Smooth muscle cell (in vitro differentiated cells): Measurements from ENCODE around the gene USP8. TPM values are rescaled to one million over a fixed set of nuclear protein-coding genes. Genes with fewer than 3 reads are reported as not detected.

ENCODE experiments used
- DNase-seq: peaks from one replicate; lab custom pipeline; 2025; ENCODE audit not compliant: unreplicated experiment; lab: John Stamatoyannopoulos, UW
- H2AFZ ChIP-seq: fragments of 200-600 bp; sonication (generic); 2 replicates; pipeline ENCODE4 v1.6.0; 2016; ENCODE audit warnings: antibody characterized with exemption, low read depth, mild to moderate bottlenecking
- H3F3A ChIP-seq: fragments of 200-600 bp; sonication (generic); 2 replicates; pipeline ENCODE4 v1.6.0; 2017; ENCODE audit warnings: antibody characterized with exemption, low read depth
- H3K27ac ChIP-seq: fragments of 200-600 bp; sonication (generic); 2 replicates; pipeline ENCODE4 v1.5.1; 2016; ENCODE audit warnings: low read depth, mild to moderate bottlenecking
- H3K27me3 ChIP-seq: fragments of 200-600 bp; sonication (generic); 2 replicates; pipeline ENCODE4 v1.6.1; 2016; ENCODE audit warnings: low read depth, mild to moderate bottlenecking
- H3K36me3 ChIP-seq: fragments of 200-600 bp; sonication (generic); 2 replicates; pipeline ENCODE4 v1.5.1; 2016; ENCODE audit warnings: low read depth
- H3K4me1 ChIP-seq: fragments of 200-600 bp; sonication (generic); 2 replicates; pipeline ENCODE4 v1.5.1; 2016; ENCODE audit warnings: low read depth
- H3K4me2 ChIP-seq: fragments of 200-600 bp; sonication (generic); 2 replicates; pipeline ENCODE4 v1.6.0; 2016; ENCODE audit warnings: mild to moderate bottlenecking
- H3K4me3 ChIP-seq: fragments of 200-600 bp; sonication (generic); 2 replicates; pipeline ENCODE4 v1.5.1; 2016; ENCODE audit warnings: mild to moderate bottlenecking
- H3K79me2 ChIP-seq: fragments of 200-600 bp; sonication (generic); 2 replicates; pipeline ENCODE4 v1.6.0; 2016; ENCODE audit warnings: low read depth, mild to moderate bottlenecking
- H3K9ac ChIP-seq: fragments of 200-600 bp; sonication (generic); 2 replicates; pipeline ENCODE4 v1.6.0; 2016; ENCODE audit warnings: low read depth
- H3K9me3 ChIP-seq: fragments of 200-600 bp; sonication (generic); replicated peaks from 2 replicates; pipeline ENCODE4 v1.5.1; 2016; ENCODE audit warnings: low read depth
- H4K20me1 ChIP-seq: fragments of 200-600 bp; sonication (generic); 2 replicates; pipeline ENCODE4 v1.6.0; 2016; ENCODE audit warnings: low read depth
- CTCF ChIP-seq: fragments of 200-600 bp; sonication (generic); IDR thresholded peaks from 2 replicates; pipeline ENCODE4 v1.5.1; 2017; ENCODE audit warnings: borderline replicate concordance, mild to moderate bottlenecking, antibody characterized with exemption; ENCODE audit not compliant: insufficient read depth, poor library complexity, severe bottlenecking
- WGBS: methylation state at CpG from one replicate; pipeline ENCODE4 v1.1.7; 2016; ENCODE audit warnings: low lambda C conversion rate; 5-methylcytosine and 5-hydroxymethylcytosine counted together
- polyA plus RNA-seq: library from polyadenylated mRNA; unstranded; fragments of >200 nt; fragmentation: Nextera tagmentation; extraction: Ambion mirVana; gene quantifications from 2 replicates; pipeline ENCODE4 v1.2.1, GENCODE V29; 2016
- total RNA-seq: library from RNA; depleted of rRNA; stranded (reverse); fragments of >200 nt; gene quantifications from 2 replicates; pipeline ENCODE4 v1.2.3, GENCODE V29; 2014

The USP8 gene
- total and polyA plus RNA-seq, 2 experiments from 2014 or later, result 46.0 to 50.4 TPM

- Histone ChIP-seq H3K9ac (no peak overlapping the region), H3F3A (no peaks in the 10 kb centered on the region), H3K27me3 (no peaks in the 10 kb centered on the region), H3K4me2 (no peak overlapping the region), H3K4me1 (no peaks in the 10 kb centered on the region), H3K36me3 (no peaks in the 10 kb centered on the region), H4K20me1 (no peaks in the 10 kb centered on the region), H3K9me3 (no peaks in the 10 kb centered on the region), H3K4me3 (no peak overlapping the region), H3K27ac (no peak overlapping the region), H3K79me2 (no peaks in the 10 kb centered on the region), H2AFZ (no peak overlapping the region)
- no peak for DNase-seq
- no peak for TF ChIP-seq CTCF
- 93% methylated on average over 4 of the region's 4 CpGs for WGBS
Observed at GRCh38 chr15:50531163-50531562, 107.0 kb downstream of the USP8 start.

GRCh38 chr15:50531766-50532165, 107.6 kb downstream of the USP8 start:
- DNase-seq, result no peak
- Histone ChIP-seq H3K9me3 (no peaks in the 10 kb centered on the region), H2AFZ (no peak overlapping the region), H4K20me1 (no peaks in the 10 kb centered on the region), H3K79me2 (no peaks in the 10 kb centered on the region), H3K4me1 (no peaks in the 10 kb centered on the region), H3F3A (no peaks in the 10 kb centered on the region), H3K4me3 (no peak overlapping the region), H3K36me3 (no peaks in the 10 kb centered on the region), H3K27me3 (no peaks in the 10 kb centered on the region), H3K27ac (no peak overlapping the region), H3K4me2 (no peak overlapping the region), H3K9ac (no peak overlapping the region)
- no peak for TF ChIP-seq CTCF
- WGBS, result 56% methylated on average over 4 of the region's 4 CpGs

- no peaks in the 10 kb centered on the region for H3K9me3 ChIP-seq
- no peaks in the 10 kb centered on the region for H3K27me3 ChIP-seq
- H2AFZ ChIP-seq, result no peak overlapping the region
- H3F3A ChIP-seq, result no peaks in the 10 kb centered on the region
- no peak overlapping the region for H3K27ac ChIP-seq
- H3K4me1 ChIP-seq, result no peaks in the 10 kb centered on the region
- TF ChIP-seq CTCF, result no peak
- peak overlapping the region; percentile 72 for H3K4me2 ChIP-seq
- 89% methylated on average over 2 of the region's 2 CpGs for WGBS
- H3K4me3 ChIP-seq, result no peak overlapping the region
- no peaks in the 10 kb centered on the region for H3K36me3 ChIP-seq
- no peaks in the 10 kb centered on the region for H4K20me1 ChIP-seq
- DNase-seq, result no peak
- no peaks in the 10 kb centered on the region for H3K79me2 ChIP-seq
- H3K9ac ChIP-seq, result no peak overlapping the region
Observed at GRCh38 chr15:50542887-50543210, 118.6 kb downstream of the USP8 start.

GRCh38 chr15:50543556-50543955, 119.4 kb downstream of the USP8 start:
- no peaks in the 10 kb centered on the region for H3K9me3 ChIP-seq
- no peak for DNase-seq
- no peaks in the 10 kb centered on the region for H3F3A ChIP-seq
- H3K4me1 ChIP-seq, result no peaks in the 10 kb centered on the region
- H4K20me1 ChIP-seq, result no peaks in the 10 kb centered on the region
- H3K4me2 ChIP-seq, result no peak overlapping the region
- WGBS, result 79% methylated on average over 3 of the region's 3 CpGs
- no peak for TF ChIP-seq CTCF
- no peak overlapping the region for H2AFZ ChIP-seq
- no peaks in the 10 kb centered on the region for H3K36me3 ChIP-seq
- H3K9ac ChIP-seq, result no peak overlapping the region
- H3K4me3 ChIP-seq, result no peak overlapping the region
- no peak overlapping the region for H3K27ac ChIP-seq
- no peaks in the 10 kb centered on the region for H3K27me3 ChIP-seq
- H3K79me2 ChIP-seq, result no peaks in the 10 kb centered on the region
